ENCODE data around the gene FRMD5. TPM values are rescaled to one million over a fixed set of nuclear protein-coding genes. Genes with fewer than 3 reads are reported as not detected.

The FRMD5 gene
- polyA plus RNA-seq, 1 donor (not counting 4 experiments of a cell fraction or from before 2014, with no cell fraction given), result 7.3 TPM

DNA sequence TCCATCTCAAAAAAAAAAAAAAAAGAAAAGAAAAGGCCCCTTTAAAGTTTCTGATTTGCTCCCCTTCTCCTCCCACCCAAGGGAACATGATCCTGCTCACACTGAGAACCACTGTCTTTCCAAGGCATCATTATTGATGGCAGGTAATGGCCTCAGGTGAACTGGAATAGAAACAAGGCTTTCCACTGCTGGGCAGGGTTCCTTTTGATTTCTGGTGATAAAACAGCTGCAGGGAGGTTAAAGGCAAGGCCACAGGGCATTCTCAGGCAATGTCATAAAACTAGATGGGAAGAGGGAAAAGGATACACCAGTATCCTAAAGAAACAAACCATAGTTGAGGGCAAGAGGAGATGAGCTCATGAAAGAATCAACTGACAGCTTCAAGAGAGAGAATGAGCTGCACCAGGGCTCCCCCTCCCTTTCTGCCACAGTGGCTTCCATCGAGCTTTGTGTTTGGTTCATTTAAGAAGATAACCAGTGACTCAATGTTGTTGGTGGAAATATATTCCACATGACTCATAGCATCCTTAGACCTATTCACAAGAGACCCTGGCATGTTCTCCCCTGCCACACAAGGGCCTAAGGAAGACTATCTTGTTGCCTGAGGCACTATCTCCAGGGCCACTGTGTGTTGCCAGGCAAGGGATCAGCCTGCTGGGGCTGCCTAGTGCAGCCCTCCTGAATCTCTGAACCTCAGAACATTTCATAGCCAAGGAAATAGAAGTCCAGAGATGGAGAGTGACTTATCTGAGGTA is 281.9 kb downstream of the FRMD5 start:
- no peaks in the 10 kb centered on the region for H4K20me1 ChIP-seq (ENCODE audit: control insufficient read depth, extremely low read depth, insufficient read depth, low read length)
- dilution Hi-C loops (cut with MboI; ENCODE audit: extremely low pct_ligation_motif_present, low sequenced_read_pairs), result no loop called here
- peaks cover 5 to 7% of the 10 kb centered on the region in 2 experiments for H3K36me3 ChIP-seq (ENCODE audit: control insufficient read depth in 2 of 2, extremely low read depth in 1 of 2, insufficient read depth in 2 of 2, low read length in 2 of 2)
- H3K4me3 ChIP-seq (ENCODE audit: control insufficient read depth in 2 of 3, extremely low read depth in 1 of 3, insufficient read depth in 2 of 3, low read depth in 1 of 3, low read length in 3 of 3), result no peak overlapping the region
- peak overlapping the region; percentile 34 for H3K27ac ChIP-seq (ENCODE audit: control insufficient read depth, insufficient read depth, low read length)
- H2AFZ ChIP-seq (ENCODE audit: control insufficient read depth, low read length), result no peak overlapping the region
- TF ChIP-seq, protein P1, sequence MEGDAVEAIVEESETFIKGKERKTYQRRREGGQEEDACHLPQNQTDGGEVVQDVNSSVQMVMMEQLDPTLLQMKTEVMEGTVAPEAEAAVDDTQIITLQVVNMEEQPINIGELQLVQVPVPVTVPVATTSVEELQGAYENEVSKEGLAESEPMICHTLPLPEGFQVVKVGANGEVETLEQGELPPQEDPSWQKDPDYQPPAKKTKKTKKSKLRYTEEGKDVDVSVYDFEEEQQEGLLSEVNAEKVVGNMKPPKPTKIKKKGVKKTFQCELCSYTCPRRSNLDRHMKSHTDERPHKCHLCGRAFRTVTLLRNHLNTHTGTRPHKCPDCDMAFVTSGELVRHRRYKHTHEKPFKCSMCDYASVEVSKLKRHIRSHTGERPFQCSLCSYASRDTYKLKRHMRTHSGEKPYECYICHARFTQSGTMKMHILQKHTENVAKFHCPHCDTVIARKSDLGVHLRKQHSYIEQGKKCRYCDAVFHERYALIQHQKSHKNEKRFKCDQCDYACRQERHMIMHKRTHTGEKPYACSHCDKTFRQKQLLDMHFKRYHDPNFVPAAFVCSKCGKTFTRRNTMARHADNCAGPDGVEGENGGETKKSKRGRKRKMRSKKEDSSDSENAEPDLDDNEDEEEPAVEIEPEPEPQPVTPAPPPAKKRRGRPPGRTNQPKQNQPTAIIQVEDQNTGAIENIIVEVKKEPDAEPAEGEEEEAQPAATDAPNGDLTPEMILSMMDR (optimal IDR thresholded peaks at IDR 0.05 in 1 of 3, IDR thresholded peaks at IDR 0.05 in 1 of 3, conservative IDR thresholded peaks at IDR 0.05 in 1 of 3; ENCODE audit: extremely low read depth in 1 of 3, insufficient read depth in 2 of 3, low read length in 3 of 3), result no peak
- TF ChIP-seq EZH2 (IDR thresholded peaks at IDR 0.05; ENCODE audit: low read length), result no peak
- H3K4me2 ChIP-seq (ENCODE audit: control insufficient read depth, extremely low read depth, insufficient read depth, low read depth, low read length), result peak overlapping the region; percentile 60
- no peaks in the 10 kb centered on the region for H3K79me2 ChIP-seq (ENCODE audit: control insufficient read depth, insufficient read depth, low read length)
- H3K9me3 ChIP-seq (ENCODE audit: control insufficient read depth, low read depth, low read length), result no peaks in the 10 kb centered on the region
- H3K4me1 ChIP-seq (ENCODE audit: control insufficient read depth, extremely low read depth, insufficient read depth, low read length), result peaks cover 24% of the 10 kb centered on the region
- peak; percentile 98 for FAIRE-seq
- DNase-seq (ENCODE audit: low read depth, low spot score), result peak; percentile 93
- no peaks in the 10 kb centered on the region for H3K9me1 ChIP-seq (ENCODE audit: control insufficient read depth, extremely low read depth, insufficient read depth, low read length)
- H3K27me3 ChIP-seq (ENCODE audit: control insufficient read depth, extremely low read depth, insufficient read depth, low read length), result no peaks in the 10 kb centered on the region
- no peak overlapping the region for H3K9ac ChIP-seq (ENCODE audit: control insufficient read depth, extremely low read depth, insufficient read depth, low read length)

DNA sequence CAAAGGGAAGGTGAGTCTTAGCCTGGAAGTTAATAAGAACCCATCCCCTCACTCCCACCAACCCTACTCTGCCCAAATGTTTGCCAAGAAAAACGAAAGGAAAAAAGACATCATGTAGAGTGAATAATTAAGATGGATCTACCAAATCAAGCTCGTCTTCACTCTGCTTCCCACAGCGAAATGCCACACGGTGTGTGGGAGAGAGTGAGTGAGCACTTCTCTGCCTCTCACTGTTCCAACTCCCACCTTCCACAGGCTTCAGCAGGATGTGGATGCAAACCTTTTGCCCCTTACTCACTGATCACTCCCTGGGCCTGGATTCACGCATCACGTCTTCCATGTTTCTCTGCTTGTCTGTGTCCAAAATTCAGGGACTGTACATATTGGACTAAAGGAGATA is 282.9 kb downstream of the FRMD5 start:
- no peak overlapping the region for H3K4me3 ChIP-seq (ENCODE audit: control insufficient read depth in 2 of 3, extremely low read depth in 1 of 3, insufficient read depth in 2 of 3, low read depth in 1 of 3, low read length in 3 of 3)
- no peak overlapping the region for H3K4me2 ChIP-seq (ENCODE audit: control insufficient read depth, extremely low read depth, insufficient read depth, low read depth, low read length)
- H3K27me3 ChIP-seq (ENCODE audit: control insufficient read depth, extremely low read depth, insufficient read depth, low read length), result no peaks in the 10 kb centered on the region
- H3K4me1 ChIP-seq (ENCODE audit: control insufficient read depth, extremely low read depth, insufficient read depth, low read length), result peaks cover 24% of the 10 kb centered on the region
- no peaks in the 10 kb centered on the region for H4K20me1 ChIP-seq (ENCODE audit: control insufficient read depth, extremely low read depth, insufficient read depth, low read length)
- no peaks in the 10 kb centered on the region for H3K9me3 ChIP-seq (ENCODE audit: control insufficient read depth, low read depth, low read length)
- dilution Hi-C loops (cut with MboI; ENCODE audit: extremely low pct_ligation_motif_present, low sequenced_read_pairs), result no loop called here
- no peak overlapping the region for H3K9ac ChIP-seq (ENCODE audit: control insufficient read depth, extremely low read depth, insufficient read depth, low read length)
- FAIRE-seq (no peak), DNase-seq (ENCODE audit: low read depth, low spot score) (no peak)
- no peaks in the 10 kb centered on the region for H3K9me1 ChIP-seq (ENCODE audit: control insufficient read depth, extremely low read depth, insufficient read depth, low read length)
- H3K36me3 ChIP-seq (ENCODE audit: control insufficient read depth in 2 of 2, extremely low read depth in 1 of 2, insufficient read depth in 2 of 2, low read length in 2 of 2), result peaks cover 2 to 7% of the 10 kb centered on the region in 2 experiments
- H2AFZ ChIP-seq (ENCODE audit: control insufficient read depth, low read length), result no peak overlapping the region
- H3K27ac ChIP-seq (ENCODE audit: control insufficient read depth, insufficient read depth, low read length), result no peak overlapping the region
- TF ChIP-seq, protein P1 (optimal IDR thresholded peaks at IDR 0.05 in 1 of 3, IDR thresholded peaks at IDR 0.05 in 1 of 3, conservative IDR thresholded peaks at IDR 0.05 in 1 of 3; ENCODE audit: extremely low read depth in 1 of 3, insufficient read depth in 2 of 3, low read length in 3 of 3), result no peak
- no peak for TF ChIP-seq EZH2 (IDR thresholded peaks at IDR 0.05; ENCODE audit: low read length)
- no peaks in the 10 kb centered on the region for H3K79me2 ChIP-seq (ENCODE audit: control insufficient read depth, insufficient read depth, low read length)

All from keratinocyte (primary cell).